GM12891 (cell line): Measurements from ENCODE around the gene RYR1.

Experiments
- DNase-seq: peaks from one replicate; pipeline ENCODE4 v3.0.0; 2011; ENCODE audit warnings: low spot score; ENCODE audit not compliant: insufficient read length
- FAIRE-seq: peaks from 2 replicates; lab custom pipeline; 2011; peaks lifted over from hg19 to GRCh38; lab: Jason Lieb, UNC
- PAX5 ChIP-seq: IDR thresholded peaks from 2 replicates; pipeline ENCODE4 v1.6.1; 2011; ENCODE audit warnings: low read length, moderate library complexity, mild to moderate bottlenecking; ENCODE audit not compliant: insufficient read depth, severe bottlenecking
- POLR2A ChIP-seq: IDR thresholded peaks from 2 replicates; pipeline ENCODE4 v1.6.1; 2011; ENCODE audit warnings: low read depth, low read length, control low read depth
- POLR2AphosphoS5 ChIP-seq: IDR thresholded peaks from 2 replicates; pipeline ENCODE4 v1.6.1; 2011; ENCODE audit warnings: low read depth, low read length, control low read depth
- POU2F2 ChIP-seq: IDR thresholded peaks from 2 replicates; pipeline ENCODE4 v1.6.1; 2011; ENCODE audit warnings: low read depth, mild to moderate bottlenecking, control low read depth, low read length, moderate library complexity
- SPI1 ChIP-seq: IDR thresholded peaks from 2 replicates; pipeline ENCODE4 v1.6.1; 2011; ENCODE audit warnings: low read depth, low read length, control low read depth
- TAF1 ChIP-seq: IDR thresholded peaks from 2 replicates; pipeline ENCODE4 v1.6.1; 2011; ENCODE audit warnings: low read depth, low read length, control low read depth

RYR1 gene

DNA sequence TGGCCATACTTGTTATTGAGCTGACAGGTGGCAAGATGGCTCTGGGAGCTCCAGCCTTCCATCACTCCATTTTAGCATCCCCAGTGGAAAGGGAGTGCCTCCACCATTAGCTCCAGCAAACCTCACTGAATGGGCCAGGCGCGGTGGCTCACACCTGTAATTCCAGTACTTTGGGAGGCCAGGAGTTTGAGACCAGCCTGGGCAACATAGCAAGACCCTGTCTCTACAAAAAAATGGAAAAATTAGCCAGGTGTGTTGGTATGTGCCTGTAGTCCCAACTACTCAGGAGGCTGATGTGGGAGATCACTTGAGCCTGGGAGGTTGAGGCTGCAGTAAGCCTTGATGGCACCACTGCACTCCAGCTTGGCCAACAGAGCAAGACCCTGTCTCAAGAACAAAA, 98.0 kb downstream of the RYR1 start:
- TF ChIP-seq POLR2A (no peak), PAX5 (no peak), POU2F2 (no peak), TAF1 (no peak), POLR2AphosphoS5 (no peak), SPI1 (no peak)
- no peak for DNase-seq
- FAIRE-seq = peak; percentile 57

DNA sequence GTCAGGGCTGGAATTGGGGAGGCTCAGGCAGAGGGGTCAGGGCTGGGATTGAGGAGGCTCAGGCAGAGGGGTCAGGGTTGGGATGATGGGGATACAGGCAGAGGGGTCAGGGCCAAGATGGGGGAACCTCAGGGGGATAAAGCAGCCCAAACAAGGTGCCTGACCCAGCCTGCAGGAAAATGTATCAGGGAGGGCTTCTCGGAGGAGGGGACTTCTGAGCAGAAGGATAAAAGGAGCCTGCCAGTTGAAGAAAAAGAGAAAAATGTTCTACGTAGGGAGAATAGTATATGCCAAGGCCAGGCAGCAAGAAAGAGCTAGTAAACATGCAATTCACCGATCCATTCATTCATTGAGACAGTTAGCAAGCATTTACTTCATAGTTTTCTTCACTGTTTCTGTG, 99.4 kb downstream of the RYR1 start:
- no peak for TF ChIP-seq POLR2A
- no peak for TF ChIP-seq POU2F2
- TF ChIP-seq SPI1 = no peak
- TF ChIP-seq TAF1 = no peak
- FAIRE-seq (no peak), DNase-seq (no peak)

DNA sequence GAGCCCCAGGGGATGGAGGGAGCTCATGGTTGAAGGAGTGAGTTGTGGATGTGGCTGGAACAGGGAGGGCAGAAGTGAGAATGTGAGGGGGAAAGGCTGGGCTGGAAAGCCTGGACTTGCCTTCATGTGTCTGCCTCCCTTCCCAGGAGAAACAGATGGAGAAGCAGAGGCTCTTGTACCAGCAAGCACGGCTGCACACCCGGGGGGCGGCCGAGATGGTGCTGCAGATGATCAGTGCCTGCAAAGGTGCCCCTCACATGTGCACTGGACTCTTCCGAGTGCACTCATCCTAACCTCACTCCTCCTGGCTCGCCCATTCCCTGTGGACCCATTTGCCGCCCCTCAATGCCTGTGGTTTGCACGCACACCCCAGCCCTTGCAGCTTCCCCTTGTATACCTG, 101.1 kb downstream of the RYR1 start:
- FAIRE-seq (no peak), DNase-seq (no peak)
- TF ChIP-seq TAF1 = no peak
- no peak for TF ChIP-seq POLR2A
- TF ChIP-seq SPI1 = no peak
- TF ChIP-seq PAX5 = no peak
- TF ChIP-seq POLR2AphosphoS5 = no peak
- TF ChIP-seq POU2F2 = no peak

DNA sequence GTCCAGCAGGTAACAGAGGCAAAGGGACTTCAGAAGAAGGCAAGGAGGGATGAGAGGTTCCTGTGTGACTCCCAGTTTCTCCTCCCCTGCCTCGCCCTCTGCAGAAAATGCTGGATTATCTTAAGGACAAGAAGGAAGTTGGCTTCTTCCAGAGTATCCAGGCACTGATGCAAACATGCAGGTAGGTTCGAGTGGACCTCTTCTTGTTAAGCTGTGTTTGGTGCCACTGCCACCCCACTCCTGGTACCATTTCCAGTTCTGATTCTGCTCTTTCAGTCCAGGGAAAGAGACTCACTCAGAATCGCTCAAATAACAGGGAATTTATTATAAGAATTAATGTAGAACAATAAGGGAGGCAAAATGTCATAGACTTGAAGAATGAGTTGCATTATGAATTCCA, 101.7 kb downstream of the RYR1 start:
- no peak for FAIRE-seq
- no peak for DNase-seq
- TF ChIP-seq POU2F2 = no peak
- TF ChIP-seq POLR2AphosphoS5 = no peak
- no peak for TF ChIP-seq SPI1
- no peak for TF ChIP-seq POLR2A
- no peak for TF ChIP-seq PAX5
- no peak for TF ChIP-seq TAF1

DNA sequence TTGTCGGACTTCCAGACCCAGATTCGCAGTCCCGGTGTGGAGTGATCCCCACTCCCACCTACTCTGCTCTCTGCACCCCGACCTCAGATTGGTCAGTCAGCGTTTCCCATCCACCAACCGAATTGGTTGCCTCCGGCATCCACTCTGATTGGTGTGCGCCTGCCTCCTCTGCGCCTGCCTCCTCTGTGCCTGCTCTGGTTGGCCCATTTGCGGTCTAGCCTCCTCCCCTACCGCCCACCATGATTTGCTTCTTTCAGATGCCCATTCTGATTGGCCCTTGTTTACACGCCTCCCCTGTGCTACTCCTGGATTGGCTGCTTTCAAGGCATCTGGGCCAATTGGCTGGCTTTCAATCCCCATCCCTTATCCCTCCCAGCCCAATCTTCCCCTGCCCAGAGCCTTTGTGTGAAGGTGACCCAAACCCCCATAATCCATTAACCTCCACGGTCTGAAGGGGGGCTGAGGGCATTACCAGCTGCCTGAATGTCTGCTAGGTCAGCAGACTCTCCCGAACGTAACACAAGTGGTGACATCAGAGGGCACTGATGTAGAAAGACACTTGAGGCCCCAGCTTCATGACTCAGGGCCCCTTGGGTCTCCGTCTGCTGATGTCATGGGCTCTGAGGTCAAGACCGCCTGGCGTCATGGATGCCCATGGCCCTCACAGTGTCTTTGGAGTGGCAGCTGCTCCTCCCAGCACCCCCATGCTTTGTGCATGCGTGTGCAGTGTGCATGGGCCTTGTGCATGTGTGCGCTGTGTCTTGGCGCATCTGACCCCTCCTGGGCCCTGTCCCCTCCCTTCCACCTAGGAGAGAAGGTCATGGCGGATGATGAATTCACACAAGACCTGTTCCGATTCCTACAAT, 103.8 kb downstream of the RYR1 start:
- DNase-seq (no peak), FAIRE-seq (no peak)
- no peak for TF ChIP-seq POLR2AphosphoS5
- no peak for TF ChIP-seq TAF1
- TF ChIP-seq POU2F2 = no peak
- TF ChIP-seq POLR2A = no peak
- TF ChIP-seq SPI1 = no peak
- TF ChIP-seq PAX5 = no peak

DNA sequence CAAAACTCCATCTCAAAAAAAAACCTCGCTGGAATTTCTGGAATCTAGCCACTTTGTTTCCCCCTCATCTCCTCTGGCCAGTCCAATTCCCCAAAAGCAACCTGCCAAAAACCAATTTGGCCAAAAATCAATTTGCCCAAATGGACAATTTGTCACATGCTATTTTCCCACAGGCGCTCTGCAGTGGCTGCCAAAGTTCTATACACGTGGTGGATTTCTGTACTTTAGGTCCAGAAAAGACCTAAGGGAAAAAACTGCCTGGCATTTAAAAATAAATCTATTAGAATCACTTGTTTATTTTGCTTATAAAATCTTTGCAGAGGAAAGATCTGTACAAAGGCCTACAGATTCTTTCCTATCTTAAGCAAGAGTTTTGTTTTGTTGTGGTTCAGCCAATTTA, 104.9 kb downstream of the RYR1 start:
- TF ChIP-seq POLR2AphosphoS5 (no peak), PAX5 (no peak), POLR2A (no peak), TAF1 (no peak), SPI1 (no peak), POU2F2 (no peak)
- FAIRE-seq (no peak), DNase-seq (no peak)

DNA sequence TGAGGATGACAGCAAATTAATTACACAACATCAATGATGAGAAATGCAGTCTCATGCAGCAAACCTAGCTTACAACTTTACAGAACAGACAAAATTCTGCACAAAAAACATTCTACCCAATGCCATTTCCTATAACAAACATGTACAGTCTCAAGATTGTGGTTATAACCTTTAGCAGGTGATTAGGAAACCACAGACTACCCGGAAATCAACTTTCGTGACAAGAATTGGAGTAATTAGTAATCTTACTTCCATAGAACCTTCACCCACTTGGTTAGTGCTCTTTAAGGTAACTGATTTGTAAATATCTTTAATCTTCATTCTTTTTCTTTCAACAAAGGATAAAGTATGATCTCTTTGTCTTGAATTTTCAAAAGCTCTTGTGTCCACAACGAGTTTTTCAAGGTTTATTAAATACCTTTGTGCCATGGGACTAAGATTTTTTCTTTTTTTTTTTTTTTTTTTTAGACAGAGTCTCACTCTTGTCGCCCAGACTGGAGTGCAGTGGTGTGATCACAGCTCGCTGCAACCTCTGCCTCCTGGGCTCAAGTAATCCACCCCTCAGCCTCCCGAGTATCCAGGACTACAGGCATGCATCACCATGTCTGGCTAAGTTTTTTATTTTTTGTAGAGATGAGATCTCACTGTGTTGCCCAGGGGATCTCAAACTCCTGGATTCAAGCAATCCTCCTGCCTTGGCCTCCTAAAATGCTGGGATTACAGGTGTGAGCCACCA, 105.5 kb downstream of the RYR1 start:
- FAIRE-seq = peak; percentile 67
- DNase-seq = no peak

DNA sequence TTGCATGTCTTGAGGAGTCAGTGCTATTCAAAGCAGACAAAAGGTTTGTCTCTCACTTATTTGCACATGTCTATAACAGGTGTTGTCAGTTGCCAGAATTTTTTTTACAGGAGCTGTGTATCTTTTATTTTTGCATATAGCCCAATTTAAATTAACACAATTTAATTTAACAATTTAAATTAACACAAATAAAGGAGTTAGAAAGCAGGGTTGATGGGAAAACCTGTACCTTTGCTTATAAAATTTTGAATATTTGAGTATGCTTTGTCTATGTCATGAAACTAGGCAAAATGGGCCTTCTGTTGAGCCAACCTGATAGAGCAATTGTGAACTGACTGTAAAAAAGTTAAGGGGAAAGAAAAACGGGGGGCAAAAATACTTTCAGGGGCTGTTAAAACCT, 106.3 kb downstream of the RYR1 start:
- no peak for FAIRE-seq
- TF ChIP-seq PAX5 (no peak), TAF1 (no peak)
- DNase-seq = no peak

More for the DNA sequence above, 105.5 kb downstream of the RYR1 start:
- TF ChIP-seq POLR2A (no peak), POLR2AphosphoS5 (no peak), TAF1 (no peak), PAX5 (no peak), SPI1 (no peak), POU2F2 (no peak)

DNA sequence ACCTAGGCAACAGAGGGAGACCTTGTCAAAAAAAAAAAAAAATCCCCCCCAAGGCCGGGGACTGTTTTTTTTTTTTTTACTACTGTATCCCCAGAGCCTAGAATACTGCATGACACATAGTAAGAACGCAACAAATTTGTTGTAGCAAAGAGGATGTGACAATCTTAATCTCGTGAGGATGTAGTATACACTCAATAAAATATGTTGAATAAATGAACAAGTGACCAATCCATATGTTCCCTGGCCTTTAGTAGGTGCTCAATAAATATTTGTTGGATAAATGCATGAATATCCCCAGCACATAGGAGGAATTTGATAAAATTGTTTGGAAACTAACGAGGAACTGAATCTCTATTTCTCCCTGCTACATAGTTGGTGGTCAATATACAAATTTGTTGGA, 108.5 kb downstream of the RYR1 start:
- FAIRE-seq (no peak), DNase-seq (no peak)
- TF ChIP-seq POU2F2 (no peak), POLR2A (no peak), PAX5 (no peak), POLR2AphosphoS5 (no peak), TAF1 (no peak), SPI1 (no peak)

DNA sequence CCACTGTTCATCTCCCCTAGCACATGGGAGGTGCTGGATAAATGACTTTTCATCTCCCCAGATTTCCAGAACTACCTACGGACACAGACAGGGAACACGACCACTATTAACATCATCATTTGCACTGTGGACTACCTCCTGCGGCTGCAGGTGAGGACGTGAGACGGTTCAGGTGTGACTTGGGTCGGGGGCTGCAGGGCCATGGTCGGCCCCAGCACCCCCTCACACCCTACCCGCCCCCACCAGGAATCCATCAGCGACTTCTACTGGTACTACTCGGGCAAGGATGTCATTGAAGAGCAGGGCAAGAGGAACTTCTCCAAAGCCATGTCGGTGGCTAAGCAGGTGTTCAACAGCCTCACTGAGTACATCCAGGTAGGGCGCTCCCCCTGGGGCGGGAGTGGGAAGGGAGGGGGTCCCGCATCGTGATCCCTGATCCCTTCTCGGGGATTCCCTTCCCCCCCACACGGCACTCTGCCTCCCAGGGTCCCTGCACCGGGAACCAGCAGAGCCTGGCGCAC, 109.9 kb downstream of the RYR1 start:
- TF ChIP-seq POLR2A (no peak), POU2F2 (no peak), TAF1 (no peak), PAX5 (no peak), SPI1 (no peak), POLR2AphosphoS5 (no peak)
- DNase-seq = no peak
- no peak for FAIRE-seq
